Sigmoid colon (tissue), 7 donors: ENCODE measurements around the gene SLC25A19. TPM values are rescaled to one million over a fixed set of nuclear protein-coding genes. Genes with fewer than 3 reads are reported as not detected.
A peak's percentile ranks its signal among the peaks of the same experiment; 100 is the strongest.

Source experiments
- DNase-seq: peaks from one replicate; pipeline ENCODE4 v3.0.0-alpha.2; 2019
- H3K27ac ChIP-seq, 4 donors: fragments of 200-600 bp; sonication (generic); one replicate each; pipeline ENCODE4 v1.5.1; 2016 to 2019; ENCODE audit warnings: mild to moderate bottlenecking in 1 of 4
- H3K27me3 ChIP-seq, 3 donors: fragments of 200-600 bp; sonication (generic); one replicate each; pipeline ENCODE4 v1.5.1; 2019; ENCODE audit warnings: mild to moderate bottlenecking in 1 of 3
- H3K36me3 ChIP-seq, 4 donors: fragments of 200-600 bp; sonication (generic); one replicate each; pipeline ENCODE4 v1.5.1; 2016 to 2019
- H3K4me1 ChIP-seq, 4 donors: fragments of 200-600 bp; sonication (generic); one replicate each; pipeline ENCODE4 v1.5.1; 2017 to 2019
- H3K4me3 ChIP-seq, 4 donors: fragments of 200-600 bp; sonication (generic); one replicate each; pipeline ENCODE4 v1.5.1; 2017 to 2019; ENCODE audit warnings: mild to moderate bottlenecking in 2 of 4, moderate library complexity in 1 of 4
- H3K9me3 ChIP-seq, 4 donors: fragments of 200-600 bp in 3 of 4; sonication (generic) in 3 of 4; one replicate each; pipeline versions ENCODE4 v1.5.1 to v1.6.1; 2013 to 2019
- EP300 ChIP-seq, 4 donors: sonication (generic); formaldehyde crosslinking; IDR thresholded peaks; one replicate each; pipeline ENCODE4 v1.6.1; 2017; ENCODE audit warnings: antibody characterized with exemption in 4 of 4
- POLR2A ChIP-seq, 2 donors: fragments of 450-650 bp; IDR thresholded peaks; one replicate each; pipeline ENCODE4 v1.6.1; 2016; ENCODE audit warnings: antibody characterized with exemption in 2 of 2, mild to moderate bottlenecking in 2 of 2, moderate library complexity in 2 of 2
- POLR2AphosphoS5 ChIP-seq, 4 donors: sonication (generic); formaldehyde crosslinking; IDR thresholded peaks; one replicate each; pipeline ENCODE4 v1.6.1; 2017; ENCODE audit warnings: antibody characterized with exemption in 4 of 4
- WGBS, 2 donors: extraction: QIAGEN DNeasy Blood & Tissue Kit; methylation state at CpG; one replicate each; pipeline ENCODE4 v1.1.7; 2013; 5-methylcytosine and 5-hydroxymethylcytosine counted together
- intact Hi-C: fragments of 100-400 bp; cut with DNase I; formaldehyde crosslinking; loops from one replicate; pipeline ENCODE4 v1.15.1; 2023
- polyA plus RNA-seq, 3 donors: library from polyadenylated mRNA; stranded (reverse); fragments of 200-250 nt; gene quantifications; one replicate each; pipeline ENCODE4 v1.2.3, GENCODE V29; 2013
- total RNA-seq, 4 donors: library from RNA; depleted of rRNA; stranded (reverse); fragments of >200 nt; gene quantifications; one replicate each; pipeline ENCODE4 v1.1.0, GENCODE V29; 2016
- TF ChIP-seq, protein P1 (sequence below), 4 experiments: fragments of 450-650 bp in 3 of 4; fragments of 200-600 bp in 1 of 4; IDR thresholded peaks; one replicate each; pipeline ENCODE4 v1.5.1; 2016 to 2019; ENCODE audit warnings: antibody characterized with exemption in 4 of 4, mild to moderate bottlenecking in 3 of 4, moderate library complexity in 2 of 4
- donor health status: healthy with polysubstance abuse.
- donor health status: Bipolar disorder and iron deficiency.
- donor health status: healthy.

The SLC25A19 gene
- total and polyA plus RNA-seq, 7 donors = 5.4 to 20.1 (median 13.8) TPM

DNA sequence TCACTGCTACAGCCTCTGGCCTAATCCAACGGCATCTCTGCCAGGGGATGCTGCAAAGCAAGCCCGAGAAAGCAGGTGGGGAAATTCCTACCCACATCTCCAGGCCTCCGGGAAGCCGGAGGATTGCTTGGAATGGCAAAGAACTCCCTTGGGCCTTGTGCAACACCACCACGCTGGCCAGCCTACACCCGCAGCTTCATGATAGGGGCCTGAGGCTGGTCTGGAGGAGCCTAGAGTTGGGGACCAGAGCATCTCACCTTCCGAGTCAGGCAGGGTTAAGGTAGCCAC is 48.1 kb downstream of the SLC25A19 start:
- no peak overlapping the region for H3K4me3 ChIP-seq
- no peak for DNase-seq
- no peak for TF ChIP-seq POLR2AphosphoS5 (IDR thresholded peaks at IDR 0.05)
- TF ChIP-seq EP300 (IDR thresholded peaks at IDR 0.05) = no peak
- TF ChIP-seq, protein P1, sequence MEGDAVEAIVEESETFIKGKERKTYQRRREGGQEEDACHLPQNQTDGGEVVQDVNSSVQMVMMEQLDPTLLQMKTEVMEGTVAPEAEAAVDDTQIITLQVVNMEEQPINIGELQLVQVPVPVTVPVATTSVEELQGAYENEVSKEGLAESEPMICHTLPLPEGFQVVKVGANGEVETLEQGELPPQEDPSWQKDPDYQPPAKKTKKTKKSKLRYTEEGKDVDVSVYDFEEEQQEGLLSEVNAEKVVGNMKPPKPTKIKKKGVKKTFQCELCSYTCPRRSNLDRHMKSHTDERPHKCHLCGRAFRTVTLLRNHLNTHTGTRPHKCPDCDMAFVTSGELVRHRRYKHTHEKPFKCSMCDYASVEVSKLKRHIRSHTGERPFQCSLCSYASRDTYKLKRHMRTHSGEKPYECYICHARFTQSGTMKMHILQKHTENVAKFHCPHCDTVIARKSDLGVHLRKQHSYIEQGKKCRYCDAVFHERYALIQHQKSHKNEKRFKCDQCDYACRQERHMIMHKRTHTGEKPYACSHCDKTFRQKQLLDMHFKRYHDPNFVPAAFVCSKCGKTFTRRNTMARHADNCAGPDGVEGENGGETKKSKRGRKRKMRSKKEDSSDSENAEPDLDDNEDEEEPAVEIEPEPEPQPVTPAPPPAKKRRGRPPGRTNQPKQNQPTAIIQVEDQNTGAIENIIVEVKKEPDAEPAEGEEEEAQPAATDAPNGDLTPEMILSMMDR (IDR thresholded peaks at IDR 0.05) = no peak
- no peak for TF ChIP-seq POLR2A (IDR thresholded peaks at IDR 0.05)
- intact Hi-C loops = no loop called here
- peaks cover 32 to 100% (median 82%) of the 10 kb centered on the region in 4 donors for H3K36me3 ChIP-seq
- no peaks in the 10 kb centered on the region for H3K27me3 ChIP-seq
- no peaks in the 10 kb centered on the region for H3K9me3 ChIP-seq
- H3K27ac ChIP-seq = peak overlapping the region in 3 of 4 donors; percentile 7 to 51 (median 14)
- no peaks in the 10 kb centered on the region for H3K4me1 ChIP-seq
- WGBS, 2 donors = 93 to 94% methylated on average over 7 of the region's 7 CpGs

DNA sequence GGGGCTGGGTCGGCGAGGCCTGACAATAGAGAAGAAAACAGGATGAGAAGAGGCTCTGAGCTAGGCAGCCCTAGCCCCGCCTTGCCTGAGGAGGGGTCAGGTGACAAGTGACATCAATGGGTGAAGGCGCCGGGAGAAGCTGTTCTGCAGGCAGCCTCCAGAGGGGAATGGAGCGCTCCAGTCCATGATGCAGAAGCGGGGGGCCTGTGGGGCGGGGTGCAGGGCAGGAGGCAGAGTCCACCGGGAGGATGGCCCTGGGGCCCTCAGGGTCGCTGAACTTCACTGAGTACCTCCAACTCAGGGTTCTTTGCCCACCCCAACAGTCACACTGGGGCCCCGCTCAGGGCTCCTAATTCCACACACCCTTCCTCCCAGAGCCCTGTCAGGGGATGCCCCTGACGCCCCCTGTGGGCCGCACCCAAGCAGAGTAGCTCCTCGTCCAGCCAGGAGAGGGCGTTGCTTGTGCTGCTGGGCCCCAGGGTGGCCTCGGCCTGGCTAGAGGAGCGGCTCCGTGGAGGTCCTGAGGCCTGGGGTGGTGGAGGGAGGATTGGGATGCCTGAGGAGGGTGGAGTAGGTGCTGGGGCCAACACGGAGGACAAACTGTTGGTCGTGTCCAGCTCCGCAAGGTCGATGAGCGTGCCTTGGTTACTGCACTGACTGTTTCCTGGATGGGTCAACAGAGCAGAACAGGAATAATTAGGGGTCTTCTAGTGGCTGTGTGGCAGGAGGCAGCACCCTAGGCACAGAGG is 48.7 kb downstream of the SLC25A19 start:
- WGBS, 2 donors = 64 to 72% methylated on average over 23 of the region's 23 CpGs
- Histone ChIP-seq H3K4me3 (no peak overlapping the region), H3K27me3 (no peaks in the 10 kb centered on the region), H3K4me1 (no peaks in the 10 kb centered on the region), H3K27ac (peak overlapping the region in 3 of 4 donors; percentile 7 to 51 (median 14)), H3K36me3 (peaks cover 31 to 100% (median 80%) of the 10 kb centered on the region in 4 donors), H3K9me3 (no peaks in the 10 kb centered on the region)
- intact Hi-C loops = no loop called here
- DNase-seq = no peak
- TF ChIP-seq, protein P1 (IDR thresholded peaks at IDR 0.05) = peak in 1 of 4 experiments; percentile 33
- TF ChIP-seq POLR2AphosphoS5 (IDR thresholded peaks at IDR 0.05) = no peak
- TF ChIP-seq EP300 (IDR thresholded peaks at IDR 0.05) = no peak

GRCh38 chr17:75239778-75240393 is 49.3 kb downstream of the SLC25A19 start:
- WGBS, 2 donors = 93% methylated on average over 23 of the region's 23 CpGs
- Histone ChIP-seq H3K27me3 (no peaks in the 10 kb centered on the region), H3K27ac (peak overlapping the region in 1 of 4 donors; percentile 51), H3K36me3 (peaks cover 38 to 100% (median 80%) of the 10 kb centered on the region in 4 donors), H3K4me1 (no peaks in the 10 kb centered on the region), H3K4me3 (no peak overlapping the region), H3K9me3 (no peaks in the 10 kb centered on the region)
- intact Hi-C loops = no loop called here
- no peak for TF ChIP-seq EP300 (IDR thresholded peaks at IDR 0.05)
- TF ChIP-seq, protein P1 (IDR thresholded peaks at IDR 0.05) = no peak
- DNase-seq = no peak

GRCh38 chr17:75239214-75239613 is 50.0 kb downstream of the SLC25A19 start:
- peaks cover 42 to 100% (median 84%) of the 10 kb centered on the region in 4 donors for H3K36me3 ChIP-seq
- H3K27me3 ChIP-seq = no peaks in the 10 kb centered on the region
- DNase-seq = no peak
- WGBS, 2 donors = 88 to 91% methylated on average over 12 of the region's 12 CpGs
- intact Hi-C loops = no loop called here
- H3K27ac ChIP-seq = peak overlapping the region in 1 of 4 donors; percentile 31
- H3K4me1 ChIP-seq = no peaks in the 10 kb centered on the region
- no peak overlapping the region for H3K4me3 ChIP-seq
- TF ChIP-seq, protein P1 (IDR thresholded peaks at IDR 0.05) = no peak
- TF ChIP-seq POLR2A (IDR thresholded peaks at IDR 0.05) (no peak), EP300 (IDR thresholded peaks at IDR 0.05) (no peak), POLR2AphosphoS5 (IDR thresholded peaks at IDR 0.05) (no peak)
- no peaks in the 10 kb centered on the region for H3K9me3 ChIP-seq
